Measurements from ENCODE around the gene OTOF.

DNA sequence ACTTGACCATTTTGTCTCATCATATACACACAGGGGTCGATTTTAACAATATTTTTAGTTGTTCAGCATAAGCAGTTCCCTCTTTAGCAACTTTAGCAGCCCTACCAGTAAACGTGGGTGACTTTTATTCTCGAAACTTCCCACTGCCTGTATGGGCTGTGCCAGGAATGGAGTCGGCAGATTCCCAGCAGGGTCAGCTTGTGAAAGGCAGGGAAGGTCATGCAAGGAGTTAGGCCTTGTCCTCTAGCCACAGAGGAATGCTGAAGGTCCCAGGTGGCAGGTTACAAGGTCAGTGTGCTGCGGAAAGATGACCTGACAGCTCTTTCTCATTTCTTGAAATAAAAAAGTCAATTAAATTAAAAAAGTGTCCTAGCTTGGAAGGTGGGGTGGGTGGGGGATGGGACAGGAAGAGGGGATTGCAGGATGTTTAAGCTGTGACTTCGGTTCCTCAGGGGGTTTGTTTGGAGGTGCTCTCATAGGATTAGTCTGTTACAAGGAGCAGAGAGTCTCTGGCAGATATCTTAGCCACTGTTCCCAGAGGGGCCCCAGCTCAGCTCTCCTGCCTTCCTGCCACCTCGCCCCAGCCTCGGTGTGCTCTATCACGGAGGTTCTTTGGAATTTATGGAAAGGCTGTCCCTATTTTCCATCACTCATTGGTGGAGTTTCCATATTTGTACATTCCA is 54.8 kb downstream of the OTOF start:
- TF ChIP-seq EP300 (IDR thresholded peaks at IDR 0.05; ENCODE audit: borderline replicate concordance) (no peak), TAF1 (IDR thresholded peaks at IDR 0.05; ENCODE audit: low read depth) (no peak), RAD21 (IDR thresholded peaks at IDR 0.05; ENCODE audit: low read depth) (no peak), TEAD4 (IDR thresholded peaks at IDR 0.05) (no peak), TCF12 (IDR thresholded peaks at IDR 0.05; ENCODE audit: low read depth) (no peak), FOXM1 (IDR thresholded peaks at IDR 0.05; ENCODE audit: borderline replicate concordance, low read depth) (no peak), YY1 (IDR thresholded peaks at IDR 0.05; ENCODE audit: low read depth) (no peak)
- TF ChIP-seq, protein P1, sequence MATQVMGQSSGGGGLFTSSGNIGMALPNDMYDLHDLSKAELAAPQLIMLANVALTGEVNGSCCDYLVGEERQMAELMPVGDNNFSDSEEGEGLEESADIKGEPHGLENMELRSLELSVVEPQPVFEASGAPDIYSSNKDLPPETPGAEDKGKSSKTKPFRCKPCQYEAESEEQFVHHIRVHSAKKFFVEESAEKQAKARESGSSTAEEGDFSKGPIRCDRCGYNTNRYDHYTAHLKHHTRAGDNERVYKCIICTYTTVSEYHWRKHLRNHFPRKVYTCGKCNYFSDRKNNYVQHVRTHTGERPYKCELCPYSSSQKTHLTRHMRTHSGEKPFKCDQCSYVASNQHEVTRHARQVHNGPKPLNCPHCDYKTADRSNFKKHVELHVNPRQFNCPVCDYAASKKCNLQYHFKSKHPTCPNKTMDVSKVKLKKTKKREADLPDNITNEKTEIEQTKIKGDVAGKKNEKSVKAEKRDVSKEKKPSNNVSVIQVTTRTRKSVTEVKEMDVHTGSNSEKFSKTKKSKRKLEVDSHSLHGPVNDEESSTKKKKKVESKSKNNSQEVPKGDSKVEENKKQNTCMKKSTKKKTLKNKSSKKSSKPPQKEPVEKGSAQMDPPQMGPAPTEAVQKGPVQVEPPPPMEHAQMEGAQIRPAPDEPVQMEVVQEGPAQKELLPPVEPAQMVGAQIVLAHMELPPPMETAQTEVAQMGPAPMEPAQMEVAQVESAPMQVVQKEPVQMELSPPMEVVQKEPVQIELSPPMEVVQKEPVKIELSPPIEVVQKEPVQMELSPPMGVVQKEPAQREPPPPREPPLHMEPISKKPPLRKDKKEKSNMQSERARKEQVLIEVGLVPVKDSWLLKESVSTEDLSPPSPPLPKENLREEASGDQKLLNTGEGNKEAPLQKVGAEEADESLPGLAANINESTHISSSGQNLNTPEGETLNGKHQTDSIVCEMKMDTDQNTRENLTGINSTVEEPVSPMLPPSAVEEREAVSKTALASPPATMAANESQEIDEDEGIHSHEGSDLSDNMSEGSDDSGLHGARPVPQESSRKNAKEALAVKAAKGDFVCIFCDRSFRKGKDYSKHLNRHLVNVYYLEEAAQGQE (IDR thresholded peaks at IDR 0.05; ENCODE audit: low read depth), result no peak
- TF ChIP-seq, protein P2, sequence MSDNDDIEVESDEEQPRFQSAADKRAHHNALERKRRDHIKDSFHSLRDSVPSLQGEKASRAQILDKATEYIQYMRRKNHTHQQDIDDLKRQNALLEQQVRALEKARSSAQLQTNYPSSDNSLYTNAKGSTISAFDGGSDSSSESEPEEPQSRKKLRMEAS (IDR thresholded peaks at IDR 0.05), result no peak
- TF ChIP-seq, protein P3, sequence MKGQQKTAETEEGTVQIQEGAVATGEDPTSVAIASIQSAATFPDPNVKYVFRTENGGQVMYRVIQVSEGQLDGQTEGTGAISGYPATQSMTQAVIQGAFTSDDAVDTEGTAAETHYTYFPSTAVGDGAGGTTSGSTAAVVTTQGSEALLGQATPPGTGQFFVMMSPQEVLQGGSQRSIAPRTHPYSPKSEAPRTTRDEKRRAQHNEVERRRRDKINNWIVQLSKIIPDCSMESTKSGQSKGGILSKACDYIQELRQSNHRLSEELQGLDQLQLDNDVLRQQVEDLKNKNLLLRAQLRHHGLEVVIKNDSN (IDR thresholded peaks at IDR 0.05), result no peak

Data from Ishikawa (cell line).